DLD1 (cell line): ENCODE measurements around the gene FBLN1.
"Not testable (repeated sequence)": the region's sequence is repeated elsewhere in the genome, so short reads cannot be mapped to it uniquely, and the experiment has no call there.

Experiments used
- in situ Hi-C: cut with HindIII; loops from 2 replicates; pipeline ENCODE4 v1.10.0; 2017; ENCODE audit warnings: low sequenced_read_pairs

Gene FBLN1

GRCh38 chr22:45502215-45503049 lies at the start of gene FBLN1:
FBLN1 (plus strand) TSS chr22:45502883; CDS start chr22:45502986, 103 bp downstream.
- in situ Hi-C loops: no loop called here

GRCh38 chr22:45453764-45454163 lies 48.9 kb upstream of the FBLN1 start:
- in situ Hi-C loops: no loop called here

DNA sequence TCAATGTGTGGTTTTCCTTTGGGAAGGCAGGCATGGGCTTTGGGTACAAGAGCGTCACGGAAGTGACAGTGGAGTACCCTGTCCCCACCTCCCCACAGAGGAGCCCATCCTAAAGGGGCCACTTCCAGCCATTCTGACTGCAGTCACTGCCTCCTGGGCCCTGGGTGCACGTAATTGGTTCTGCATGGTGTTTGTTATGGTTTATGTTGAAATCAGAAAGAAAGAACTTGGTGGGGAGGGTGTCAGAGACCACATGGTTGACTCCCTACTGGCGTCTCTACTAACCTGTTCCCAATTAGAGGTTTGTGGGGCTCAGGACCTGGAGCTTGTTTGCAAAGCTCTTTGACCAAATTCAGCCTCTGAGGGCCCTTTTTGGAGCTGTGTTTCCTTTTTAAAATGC lies 48.4 kb upstream of the FBLN1 start:
- in situ Hi-C loops: no loop called here

DNA sequence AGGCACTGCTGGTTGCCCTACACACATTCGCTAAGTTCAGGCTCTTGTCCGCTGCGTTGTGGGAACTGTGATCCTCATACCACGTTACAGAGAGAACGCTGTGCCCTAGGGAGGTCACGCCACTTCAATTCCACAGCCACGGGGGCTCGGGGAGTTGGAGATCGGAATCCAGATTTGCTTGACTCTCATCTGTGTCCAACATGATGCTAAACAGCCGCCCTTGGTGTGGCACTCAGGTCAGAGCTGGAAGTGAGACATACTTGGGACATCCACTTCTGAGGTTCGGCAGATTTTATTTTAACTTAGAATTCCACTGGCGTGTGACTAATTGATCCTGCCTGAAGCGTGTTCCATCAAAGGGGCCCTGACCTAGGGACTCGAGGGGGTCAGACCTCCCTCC lies 47.5 kb upstream of the FBLN1 start:
- in situ Hi-C loops: no loop called here

GRCh38 chr22:45455621-45456020 lies 47.1 kb upstream of the FBLN1 start:
- in situ Hi-C loops: no loop called here

- in situ Hi-C loops: no loop called here
Observed at GRCh38 chr22:45456811-45457210, 45.9 kb upstream of the FBLN1 start.

- in situ Hi-C loops: no loop called here
Observed at GRCh38 chr22:45458532-45458931, 44.2 kb upstream of the FBLN1 start.

DNA sequence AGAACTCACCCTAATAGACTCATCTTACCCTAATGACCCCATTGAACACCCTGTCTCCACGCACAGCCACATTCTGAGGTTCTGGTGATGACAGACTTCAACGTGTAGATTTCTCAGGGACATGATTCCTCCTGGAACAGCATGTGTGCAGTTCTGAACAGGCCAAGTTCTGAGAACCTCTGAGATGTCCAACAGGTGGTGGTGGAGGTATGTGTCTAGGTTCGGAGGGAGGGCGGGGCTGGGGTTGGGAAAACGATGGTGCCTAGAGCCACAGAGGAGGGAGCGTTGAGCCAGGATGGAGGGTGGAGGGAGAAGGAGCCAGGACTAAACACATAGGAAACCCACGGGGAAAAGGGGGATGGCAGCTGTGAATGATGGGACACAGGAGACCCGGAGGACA lies 43.4 kb upstream of the FBLN1 start:
- in situ Hi-C loops: no loop called here

- in situ Hi-C loops: no loop called here
Observed at GRCh38 chr22:45460288-45461109, 42.2 kb upstream of the FBLN1 start.

- in situ Hi-C loops: no loop called here
Observed at GRCh38 chr22:45462034-45462655, 40.5 kb upstream of the FBLN1 start.

DNA sequence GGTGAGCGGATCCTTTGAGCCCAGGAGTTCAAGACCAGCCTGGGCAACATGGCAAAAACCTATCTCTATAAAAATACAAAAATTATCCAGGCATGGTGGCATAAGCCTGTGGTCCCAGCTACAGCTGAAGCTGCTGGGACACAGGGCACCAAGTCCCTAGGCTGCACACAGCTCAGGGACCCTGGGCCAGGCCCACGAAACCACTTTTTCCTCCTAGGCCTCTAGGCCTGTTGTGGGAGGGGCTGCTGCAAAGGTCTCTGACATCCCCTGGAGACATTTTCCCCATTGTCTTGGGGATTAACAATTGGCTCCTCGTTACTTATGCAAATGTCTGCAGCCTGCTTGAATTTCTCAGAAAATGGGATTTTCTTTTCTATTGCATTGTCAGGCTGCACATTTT lies 39.0 kb upstream of the FBLN1 start:
- in situ Hi-C loops: not testable (repeated sequence)

DNA sequence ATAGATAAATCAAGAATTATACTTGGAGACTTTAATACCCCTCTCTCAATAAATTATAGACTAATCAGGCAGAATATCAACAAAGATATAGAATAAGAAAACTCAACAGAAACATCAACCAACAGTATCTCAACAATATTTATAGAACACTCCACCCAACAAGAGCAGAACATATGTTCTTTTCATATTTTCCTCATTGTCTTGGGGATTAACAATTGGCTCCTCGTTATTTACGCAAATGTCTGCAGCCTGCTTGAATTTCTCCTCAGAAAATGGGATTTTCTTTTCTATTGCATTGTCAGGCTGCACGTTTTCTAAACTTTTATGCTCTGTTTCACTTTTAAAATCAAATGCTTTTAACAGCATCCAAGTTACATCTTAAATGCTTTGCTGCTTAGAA lies 37.0 kb upstream of the FBLN1 start:
- in situ Hi-C loops: no loop called here

- in situ Hi-C loops: no loop called here
Observed at GRCh38 chr22:45468872-45469271, 33.8 kb upstream of the FBLN1 start.

GRCh38 chr22:45469281-45470073 lies 33.2 kb upstream of the FBLN1 start:
- in situ Hi-C loops: loop anchor here (10.0 kb wide), 1 partner anchor 195 kb away; no protein-coding TSS in a partner anchor

- in situ Hi-C loops: loop anchor here (10.0 kb wide), 1 partner anchor 196 kb away; no protein-coding TSS in a partner anchor
Observed at GRCh38 chr22:45470871-45471270, 31.8 kb upstream of the FBLN1 start.

DNA sequence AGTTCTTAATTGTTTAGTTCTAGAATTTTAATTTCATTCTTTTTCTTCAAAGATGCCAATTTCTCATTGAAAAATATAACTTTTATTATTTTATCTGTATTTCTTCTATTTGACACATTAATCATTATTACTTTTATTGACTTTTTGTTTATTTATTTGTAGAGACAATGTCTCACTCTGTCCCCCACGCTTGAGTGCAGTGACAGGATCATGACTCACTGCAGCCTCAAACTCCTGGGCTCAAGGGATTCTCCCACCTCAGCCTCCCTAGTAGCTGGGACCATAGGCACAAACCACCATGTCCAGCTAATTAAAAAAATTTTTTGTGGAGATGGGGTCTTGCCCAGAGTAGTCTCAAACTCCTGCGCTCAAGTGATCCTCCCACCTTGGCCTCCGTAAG lies 30.3 kb upstream of the FBLN1 start:
- in situ Hi-C loops: loop anchor here (10.0 kb wide), 1 partner anchor 198 kb away; no protein-coding TSS in a partner anchor

GRCh38 chr22:45473626-45474237 lies 29.0 kb upstream of the FBLN1 start:
- in situ Hi-C loops: loop anchor here (10.0 kb wide), 1 partner anchor 199 kb away; no protein-coding TSS in a partner anchor

DNA sequence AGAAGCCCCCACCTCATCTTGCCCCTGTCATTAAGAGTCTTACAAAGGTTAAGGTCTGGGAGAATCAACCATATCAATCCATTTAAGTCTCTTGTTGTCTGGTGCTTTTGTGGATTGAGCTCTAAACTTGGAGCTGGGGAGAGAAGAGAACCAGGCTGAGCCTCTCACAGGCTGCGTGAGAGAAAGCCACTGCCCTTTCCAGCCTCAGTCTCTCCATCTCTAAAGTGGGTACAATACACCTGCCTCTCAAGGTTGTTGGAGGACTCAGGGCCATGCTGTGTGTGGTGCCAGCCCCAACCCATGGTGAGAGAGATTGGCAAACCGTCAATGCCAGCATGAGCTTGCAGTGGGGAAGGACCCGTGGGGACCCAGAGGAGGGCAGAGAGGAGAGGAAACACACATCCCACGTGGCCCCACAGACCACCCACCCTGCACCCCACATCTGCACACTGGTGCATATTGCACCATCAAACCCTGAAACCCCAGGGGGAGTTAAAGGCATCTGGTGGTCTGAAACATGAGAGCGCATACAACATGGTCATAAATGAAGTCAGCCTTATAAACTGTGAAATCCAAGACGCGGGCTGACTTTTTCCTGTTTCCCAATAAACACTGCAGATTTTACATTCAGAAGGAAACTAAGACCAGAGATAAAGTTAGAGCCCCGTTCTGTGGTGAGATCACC lies 27.5 kb upstream of the FBLN1 start:
- in situ Hi-C loops: loop anchor here (10.0 kb wide), 1 partner anchor 200 kb away; no protein-coding TSS in a partner anchor

DNA sequence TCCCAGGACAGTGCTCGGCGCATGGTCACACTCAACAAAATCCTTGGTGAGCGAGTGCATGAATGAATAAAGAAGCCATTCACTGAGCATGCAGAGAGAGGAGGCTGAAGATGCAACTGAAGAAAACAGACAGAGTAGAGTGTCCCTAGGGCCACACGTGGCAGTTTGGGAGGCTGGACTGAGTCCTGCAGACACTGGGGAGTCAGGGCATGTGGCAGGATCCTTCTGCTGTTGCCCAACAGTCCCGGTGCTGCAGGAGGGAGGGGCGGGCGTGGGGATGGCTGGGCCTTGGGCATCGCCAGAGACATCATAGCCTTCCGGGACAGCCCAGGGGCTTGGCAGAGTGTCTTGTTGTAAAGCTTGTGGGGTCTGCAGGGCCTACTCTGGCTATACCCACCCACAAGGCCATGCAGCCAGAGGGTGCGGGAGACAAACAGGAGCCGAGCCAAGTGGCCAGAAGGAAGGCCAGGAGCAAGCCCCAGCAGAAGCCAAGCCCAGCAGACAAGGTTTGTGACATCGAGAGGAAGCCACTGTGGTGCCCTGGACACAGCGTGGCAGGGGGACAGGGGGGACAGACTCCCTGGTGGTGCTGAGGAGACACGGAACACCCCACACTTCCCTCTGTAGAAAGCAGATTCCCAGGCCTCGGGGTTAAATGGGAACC lies 26.7 kb upstream of the FBLN1 start:
- in situ Hi-C loops: loop anchor here (10.0 kb wide), 1 partner anchor 201 kb away; no protein-coding TSS in a partner anchor
